Pancreas (tissue), 10 donors: ENCODE measurements around the gene GRIK1. TPM values are rescaled to one million over a fixed set of nuclear protein-coding genes. Genes with fewer than 3 reads are reported as not detected.

ENCODE experiments used
- ATAC-seq, 4 donors: fragments of 200-7000 bp; cut with Tn5 transposase; one replicate each; pipeline versions ENCODE4 v1.8.0 to v1.9.1; 2020; ENCODE audit warnings: mild to moderate bottlenecking in 4 of 4, moderate library complexity in 4 of 4
- DNase-seq, 6 donors: peaks; one replicate each; pipeline ENCODE4 v3.0.0-alpha.2; 2020
- FAIRE-seq: peaks from 2 replicates; lab custom pipeline; 2012; peaks lifted over from hg19 to GRCh38; lab: Jason Lieb, UNC
- H3K27ac ChIP-seq, 4 donors: fragments of 200-600 bp; sonication (generic); 1 replicate in 3 of 4; 2 replicates in 1 of 4; pipeline versions ENCODE4 v1.5.0 to v1.8.0; 2020
- H3K27me3 ChIP-seq, 4 donors: fragments of 200-600 bp; one replicate each; pipeline ENCODE4 v1.8.0; 2021
- H3K36me3 ChIP-seq, 3 donors: fragments of 200-600 bp; sonication (generic) in 1 of 3; one replicate each; pipeline versions ENCODE4 v1.5.0 to v1.8.0; 2020 to 2021
- H3K4me1 ChIP-seq, 3 donors: fragments of 200-600 bp; one replicate each; pipeline ENCODE4 v1.8.0; 2021
- H3K4me3 ChIP-seq, 4 donors: fragments of 200-600 bp; sonication (generic) in 2 of 4; one replicate each; pipeline versions ENCODE4 v1.5.0 to v1.8.0; 2020 to 2021
- H3K9me3 ChIP-seq, 4 donors: fragments of 200-600 bp; one replicate each; pipeline ENCODE4 v1.8.0; 2021
- WGBS, 2 donors: extraction: QIAGEN DNeasy Blood & Tissue Kit; methylation state at CpG; one replicate each; pipeline ENCODE4 v1.1.7; 2013; 5-methylcytosine and 5-hydroxymethylcytosine counted together
- intact Hi-C, 3 donors: fragments of 100-400 bp; cut with DNase I; formaldehyde crosslinking; loops; one replicate each; pipeline versions ENCODE4 v1.11.1 to v1.14.2; 2022
- polyA plus RNA-seq, 2 donors: library from polyadenylated mRNA; stranded (reverse); fragments of 200-250 nt; gene quantifications; one replicate each; pipeline ENCODE4 v1.2.3, GENCODE V29; 2013
- total RNA-seq, 6 donors: library from RNA; stranded (reverse); fragmentation: NEBNext Ultra II Directional in 4 of 6; extraction: Animal tissue kit (Norgen Biotek cat#: 25700) in 4 of 6; gene quantifications; one replicate each; pipeline versions ENCODE4 v1.2.1 to v1.2.4, GENCODE V29; 2021 to 2023
- TF ChIP-seq, protein P1 (sequence below), 4 donors: fragments of 200-600 bp; sonication (generic) in 3 of 4; IDR thresholded peaks; one replicate each; pipeline versions ENCODE4 v1.5.0 to v1.8.0; 2021; ENCODE audit warnings: antibody characterized with exemption in 4 of 4
- donor health status: healthy with polysubstance abuse.
- donor health status: DM: no; HTN: no; CAD: no; lungs with moderate emphysema.
- donor health status: DM: no; HTN: no; CAD: no.
- donor health status: control.
- donor health status: control.
- donor health status: Bipolar disorder and iron deficiency.
- donor health status: DM: yes; HTN: yes; CAD: no.
- donor health status: DM: no; HTN: no; CAD: no.
- donor health status: DM: no; HTN: no; CAD: no.
- donor health status: DM: yes; HTN: yes; CAD: no.

The GRIK1 gene
- total and polyA plus RNA-seq, 8 donors: 0.02 to 0.09 (median 0.08) TPM; not detected in 5

GRCh38 chr21:29671728-29672127, 268.1 kb downstream of the GRIK1 start:
- intact Hi-C loops: no loop called here
- DNase-seq (no peak), FAIRE-seq (no peak), ATAC-seq (no peak)
- Histone ChIP-seq H3K36me3 (no peaks in the 10 kb centered on the region), H3K27ac (no peak overlapping the region), H3K4me1 (no peaks in the 10 kb centered on the region), H3K27me3 (no peaks in the 10 kb centered on the region), H3K9me3 (no peaks in the 10 kb centered on the region), H3K4me3 (no peak overlapping the region)
- TF ChIP-seq, protein P1, sequence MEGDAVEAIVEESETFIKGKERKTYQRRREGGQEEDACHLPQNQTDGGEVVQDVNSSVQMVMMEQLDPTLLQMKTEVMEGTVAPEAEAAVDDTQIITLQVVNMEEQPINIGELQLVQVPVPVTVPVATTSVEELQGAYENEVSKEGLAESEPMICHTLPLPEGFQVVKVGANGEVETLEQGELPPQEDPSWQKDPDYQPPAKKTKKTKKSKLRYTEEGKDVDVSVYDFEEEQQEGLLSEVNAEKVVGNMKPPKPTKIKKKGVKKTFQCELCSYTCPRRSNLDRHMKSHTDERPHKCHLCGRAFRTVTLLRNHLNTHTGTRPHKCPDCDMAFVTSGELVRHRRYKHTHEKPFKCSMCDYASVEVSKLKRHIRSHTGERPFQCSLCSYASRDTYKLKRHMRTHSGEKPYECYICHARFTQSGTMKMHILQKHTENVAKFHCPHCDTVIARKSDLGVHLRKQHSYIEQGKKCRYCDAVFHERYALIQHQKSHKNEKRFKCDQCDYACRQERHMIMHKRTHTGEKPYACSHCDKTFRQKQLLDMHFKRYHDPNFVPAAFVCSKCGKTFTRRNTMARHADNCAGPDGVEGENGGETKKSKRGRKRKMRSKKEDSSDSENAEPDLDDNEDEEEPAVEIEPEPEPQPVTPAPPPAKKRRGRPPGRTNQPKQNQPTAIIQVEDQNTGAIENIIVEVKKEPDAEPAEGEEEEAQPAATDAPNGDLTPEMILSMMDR (IDR thresholded peaks at IDR 0.05): no peak
- 79 to 89% methylated on average over 4 of the region's 4 CpGs for WGBS, 2 donors

DNA sequence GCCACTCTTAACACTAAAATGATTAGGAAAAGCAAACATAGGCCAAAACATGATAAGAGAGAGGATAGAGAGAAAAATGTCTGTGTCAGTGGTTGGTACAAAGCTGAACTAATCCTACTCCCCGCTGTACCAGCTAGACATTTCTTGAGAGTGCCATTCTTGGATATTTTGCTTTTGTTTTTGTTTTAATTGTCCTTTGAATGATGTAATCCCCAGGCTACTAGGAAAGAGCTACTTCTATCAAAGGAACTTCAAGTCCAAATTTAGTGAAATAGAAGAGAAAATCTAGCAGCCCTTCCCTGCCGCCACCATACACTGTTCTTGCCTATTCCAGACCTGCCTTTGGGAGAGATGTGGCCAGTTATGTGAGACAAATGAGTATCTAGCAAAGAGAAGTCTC, 269.6 kb downstream of the GRIK1 start:
- intact Hi-C loops: no loop called here
- H3K27me3 ChIP-seq: no peaks in the 10 kb centered on the region
- H3K9me3 ChIP-seq: no peaks in the 10 kb centered on the region
- ATAC-seq (no peak), FAIRE-seq (no peak), DNase-seq (no peak)
- TF ChIP-seq, protein P1 (IDR thresholded peaks at IDR 0.05): no peak
- H3K4me3 ChIP-seq: no peak overlapping the region
- H3K36me3 ChIP-seq: no peaks in the 10 kb centered on the region
- H3K27ac ChIP-seq: no peak overlapping the region
- H3K4me1 ChIP-seq: no peaks in the 10 kb centered on the region
- WGBS, 2 donors: 96 to 97% methylated on average over 2 of the region's 2 CpGs

GRCh38 chr21:29669416-29669815, 270.4 kb downstream of the GRIK1 start:
- H3K4me1 ChIP-seq: no peaks in the 10 kb centered on the region
- H3K27me3 ChIP-seq: no peaks in the 10 kb centered on the region
- FAIRE-seq (no peak), ATAC-seq (no peak), DNase-seq (no peak)
- intact Hi-C loops: no loop called here
- H3K27ac ChIP-seq: no peak overlapping the region
- H3K36me3 ChIP-seq: no peaks in the 10 kb centered on the region
- TF ChIP-seq, protein P1 (IDR thresholded peaks at IDR 0.05): no peak
- 90% methylated on average over 2 of the region's 2 CpGs for WGBS, 2 donors
- H3K9me3 ChIP-seq: no peaks in the 10 kb centered on the region
- no peak overlapping the region for H3K4me3 ChIP-seq

GRCh38 chr21:29667651-29668050, 272.1 kb downstream of the GRIK1 start:
- DNase-seq: no peak
- no peak for FAIRE-seq
- intact Hi-C loops: no loop called here
- no peak overlapping the region for H3K27ac ChIP-seq
- TF ChIP-seq, protein P1 (IDR thresholded peaks at IDR 0.05): no peak
- no peaks in the 10 kb centered on the region for H3K27me3 ChIP-seq
- ATAC-seq: no peak
- no peaks in the 10 kb centered on the region for H3K4me1 ChIP-seq
- no peak overlapping the region for H3K4me3 ChIP-seq
- H3K36me3 ChIP-seq: no peaks in the 10 kb centered on the region
- H3K9me3 ChIP-seq: no peaks in the 10 kb centered on the region
- 87 to 92% methylated on average over 3 of the region's 3 CpGs for WGBS, 2 donors

GRCh38 chr21:29664615-29665014, 275.2 kb downstream of the GRIK1 start:
- intact Hi-C loops: no loop called here
- FAIRE-seq: no peak

More at GRCh38 chr21:29664615-29665014, 275.2 kb downstream of the GRIK1 start:
- Histone ChIP-seq H3K9me3 (no peaks in the 10 kb centered on the region), H3K36me3 (no peaks in the 10 kb centered on the region), H3K27me3 (no peaks in the 10 kb centered on the region), H3K27ac (no peak overlapping the region), H3K4me3 (no peak overlapping the region), H3K4me1 (no peaks in the 10 kb centered on the region)
- ATAC-seq (no peak), DNase-seq (no peak)
- 59 to 70% methylated on average over 1 of the region's 1 CpG for WGBS, 2 donors
- TF ChIP-seq, protein P1 (IDR thresholded peaks at IDR 0.05): no peak
